NCI-H1092 (cell line): ENCODE results near the gene CCL28.

Experiments used
- DNase-seq: peaks from one replicate; lab custom pipeline; 2025; lab: John Stamatoyannopoulos, UW

Gene CCL28

GRCh38 chr5:43357067-43357466 lies 55.1 kb downstream of the CCL28 start:
- no peak for DNase-seq

GRCh38 chr5:43354774-43355173 lies 57.4 kb downstream of the CCL28 start:
- DNase-seq: no peak

- no peak for DNase-seq
Measured at GRCh38 chr5:43353668-43354067, 58.5 kb downstream of the CCL28 start.

- no peak for DNase-seq
Measured at GRCh38 chr5:43352915-43353314, 59.3 kb downstream of the CCL28 start.

- DNase-seq: no peak
Measured at GRCh38 chr5:43352131-43352530, 60.1 kb downstream of the CCL28 start.

GRCh38 chr5:43348861-43349363 lies 63.3 kb downstream of the CCL28 start:
- no peak for DNase-seq

GRCh38 chr5:43348207-43348606 lies 64.0 kb downstream of the CCL28 start:
- no peak for DNase-seq

GRCh38 chr5:43338862-43339261 lies 73.3 kb downstream of the CCL28 start:
- DNase-seq: no peak

GRCh38 chr5:43336159-43336558 lies 76.0 kb downstream of the CCL28 start:
- no peak for DNase-seq

- no peak for DNase-seq
Measured at GRCh38 chr5:43335681-43336080, 76.5 kb downstream of the CCL28 start.

GRCh38 chr5:43332401-43332800 lies 79.8 kb downstream of the CCL28 start:
- DNase-seq: no peak
